NCI-H2196 (cell line): ENCODE measurements around the gene OR52K2.
"Not testable (repeated sequence)": the region's sequence is repeated elsewhere in the genome, so short reads cannot be mapped to it uniquely, and the experiment has no call there.

Experiments used
- DNase-seq: peaks from one replicate; lab custom pipeline; 2025; ENCODE audit not compliant: unreplicated experiment; lab: John Stamatoyannopoulos, UW

The OR52K2 gene

DNA sequence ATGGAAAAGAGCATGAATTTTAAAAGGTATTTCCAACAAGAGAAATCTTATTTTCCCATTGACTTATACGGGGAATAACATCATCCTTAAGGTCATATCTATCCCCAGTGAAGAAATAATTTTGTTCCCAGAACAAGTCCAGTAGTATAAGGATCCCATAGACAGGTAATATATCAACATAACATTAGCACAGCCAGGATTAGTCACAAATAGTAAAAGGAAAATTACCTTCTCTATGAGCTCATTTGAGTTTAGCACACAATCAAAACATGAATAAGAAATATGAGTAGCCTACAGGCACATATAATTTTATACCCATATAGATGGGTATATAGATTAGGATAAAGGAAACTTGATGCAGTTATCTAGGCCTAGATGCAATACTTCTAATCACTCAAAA, 30.5 kb downstream of the OR52K2 start:
- no peak for DNase-seq

DNA sequence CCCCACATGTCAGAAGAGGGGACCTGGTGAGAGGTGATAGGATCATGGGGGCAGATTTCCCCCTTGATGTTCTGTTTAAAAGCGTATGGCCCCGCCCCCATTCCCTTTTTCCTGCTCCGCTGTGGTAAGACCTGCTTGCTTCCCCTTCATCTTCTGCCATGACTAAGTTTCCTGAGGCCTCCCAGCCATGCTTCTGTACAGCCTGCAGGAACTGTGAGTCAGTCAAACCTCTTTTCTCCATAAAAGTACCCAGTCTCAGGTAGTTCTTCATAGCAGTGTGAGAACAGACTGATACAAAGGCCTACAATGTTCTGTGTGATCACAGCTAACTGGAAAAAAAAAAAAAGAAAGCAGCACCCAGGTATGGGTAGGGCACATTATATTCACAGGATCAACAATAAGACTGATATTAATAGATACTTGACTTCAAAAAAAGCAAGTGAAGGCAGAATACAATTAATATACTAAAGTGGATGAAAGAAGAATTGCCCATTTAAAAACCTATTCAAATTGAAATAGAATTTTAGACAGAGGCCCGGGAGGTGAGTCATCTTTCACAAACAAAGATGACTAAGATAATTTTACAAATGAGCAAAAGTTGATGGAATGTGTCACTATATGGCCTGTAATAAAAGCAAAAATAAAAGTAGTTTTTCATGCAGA, 31.6 kb downstream of the OR52K2 start:
- DNase-seq = no peak

DNA sequence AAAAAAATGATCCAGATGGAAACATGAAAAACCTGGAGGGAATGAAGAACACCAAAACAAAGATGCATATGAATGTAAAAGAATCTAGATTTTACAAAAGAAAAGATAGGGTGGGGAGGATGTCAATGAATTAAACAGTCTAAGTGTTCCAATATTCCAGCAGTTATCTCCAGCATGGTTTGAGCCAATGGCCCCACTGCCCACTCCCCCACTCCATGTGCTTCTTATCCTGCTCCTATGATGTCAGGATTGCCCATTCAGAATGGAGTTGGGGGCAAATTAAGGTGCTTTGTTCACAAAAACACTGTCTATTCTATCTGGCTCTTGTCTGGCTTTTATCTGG, 32.1 kb downstream of the OR52K2 start:
- no peak for DNase-seq

DNA sequence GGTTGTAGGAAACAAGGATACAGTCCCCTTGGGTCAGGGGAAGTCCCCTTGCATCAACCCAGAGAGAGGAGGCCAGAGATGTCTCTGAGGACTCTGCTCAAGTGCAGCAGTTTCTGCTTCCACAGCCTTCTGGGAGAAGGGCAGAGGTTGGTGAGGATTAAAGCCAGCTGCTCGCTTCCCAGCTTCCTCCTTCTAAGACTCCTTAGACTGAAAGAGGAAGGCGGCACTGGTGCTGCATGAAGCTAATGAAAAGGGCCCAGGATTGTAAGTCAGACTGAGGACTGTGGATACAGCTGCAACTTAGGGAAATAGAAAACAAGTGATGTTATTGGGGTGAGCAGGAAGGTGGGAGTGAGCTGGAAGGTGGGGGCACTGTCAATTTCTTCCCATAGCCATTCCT, 33.4 kb downstream of the OR52K2 start, which contains the start of gene OR52K1:
TSS of gene OR52K1 (plus strand) at position 202 of the 400 bp plus-strand sequence. CDS start 6,255 bp downstream, outside the sequence.
- DNase-seq = no peak

DNA sequence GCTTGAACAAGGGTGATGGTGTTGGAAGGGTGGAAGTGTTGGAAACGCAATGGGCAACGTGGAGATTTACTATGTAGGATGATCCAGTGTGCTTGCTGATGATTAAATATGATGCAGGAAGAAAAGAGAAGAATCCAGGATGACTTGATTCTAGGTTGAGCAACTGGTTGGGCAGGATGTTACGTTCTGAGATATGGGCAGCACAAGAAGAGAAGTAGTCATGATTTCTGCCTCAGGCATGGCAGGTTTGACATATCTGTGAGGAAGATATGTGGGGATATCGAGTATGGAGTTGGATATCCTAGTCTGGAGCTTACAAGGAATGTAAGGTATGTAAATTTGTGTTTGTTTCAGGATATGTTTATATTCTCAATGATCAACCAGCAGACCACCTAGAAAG, 35.2 kb downstream of the OR52K2 start:
- DNase-seq = no peak

DNA sequence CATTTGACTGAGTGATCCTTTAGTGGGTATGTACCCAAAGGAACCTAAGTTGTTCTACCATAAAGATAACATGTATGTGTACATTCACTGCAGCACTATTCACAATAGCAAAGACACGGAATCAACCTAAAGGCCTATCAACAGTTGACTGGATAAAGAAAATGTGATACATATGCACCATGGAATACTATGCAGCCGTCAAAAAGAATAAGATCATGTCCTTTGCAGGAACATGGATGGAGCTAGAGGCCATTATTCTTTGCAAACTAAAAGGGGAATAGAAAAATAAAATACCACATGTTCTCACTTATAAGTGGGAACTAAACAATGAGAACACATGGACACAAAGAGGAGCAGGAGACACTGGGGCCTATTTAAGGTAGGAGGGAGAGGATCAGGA, 42.3 kb downstream of the OR52K2 start:
- not testable (repeated sequence) for DNase-seq

DNA sequence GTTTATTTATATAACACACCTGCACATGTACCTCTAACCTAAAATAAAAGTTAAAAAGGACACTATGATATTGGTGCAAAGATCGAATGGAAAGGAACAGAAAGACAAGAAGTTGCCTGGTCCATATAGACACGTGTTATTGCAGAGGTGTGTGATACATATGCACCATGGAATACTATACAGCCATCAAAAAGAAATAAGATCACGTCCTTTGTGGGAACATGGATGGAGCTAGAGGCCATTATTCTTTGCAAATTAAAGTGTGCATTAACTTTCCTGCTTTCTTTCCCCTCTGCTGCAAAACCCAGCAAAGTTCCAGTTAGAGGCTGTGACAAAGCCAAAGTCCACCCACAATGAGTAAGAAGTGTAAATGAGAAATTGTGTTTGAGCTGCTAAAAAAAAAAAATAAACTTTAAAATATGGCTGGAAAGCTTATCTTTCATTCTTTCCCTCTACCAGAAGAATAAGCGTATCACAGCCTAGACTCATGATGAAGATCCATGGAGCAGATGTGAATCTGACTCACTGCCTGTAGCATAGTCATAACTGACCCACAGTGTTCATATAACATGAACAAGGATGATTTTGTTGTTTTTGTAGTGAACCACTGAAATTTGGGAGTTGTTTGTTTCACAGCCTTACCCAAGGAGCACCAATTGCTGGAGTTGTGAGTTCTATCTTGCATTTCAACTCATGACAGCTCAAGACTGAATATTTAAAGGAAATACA, 42.9 kb downstream of the OR52K2 start:
- DNase-seq = no peak

DNA sequence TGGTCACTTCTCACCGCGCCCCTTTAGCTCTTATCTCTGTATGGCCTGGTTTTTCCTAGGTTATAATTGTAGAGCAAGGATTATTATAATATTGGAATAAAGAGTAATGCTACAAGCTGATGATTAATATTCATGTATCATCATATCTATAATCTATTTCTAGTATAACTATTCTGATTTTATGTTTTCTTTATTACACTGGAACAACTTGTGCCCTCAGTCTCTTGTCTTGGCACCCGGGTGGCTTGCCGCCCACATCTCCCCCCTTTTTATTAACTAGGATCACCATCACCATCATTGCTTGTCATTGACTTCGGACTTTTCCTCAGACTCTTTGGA, 44.4 kb downstream of the OR52K2 start:
- DNase-seq = no peak

DNA sequence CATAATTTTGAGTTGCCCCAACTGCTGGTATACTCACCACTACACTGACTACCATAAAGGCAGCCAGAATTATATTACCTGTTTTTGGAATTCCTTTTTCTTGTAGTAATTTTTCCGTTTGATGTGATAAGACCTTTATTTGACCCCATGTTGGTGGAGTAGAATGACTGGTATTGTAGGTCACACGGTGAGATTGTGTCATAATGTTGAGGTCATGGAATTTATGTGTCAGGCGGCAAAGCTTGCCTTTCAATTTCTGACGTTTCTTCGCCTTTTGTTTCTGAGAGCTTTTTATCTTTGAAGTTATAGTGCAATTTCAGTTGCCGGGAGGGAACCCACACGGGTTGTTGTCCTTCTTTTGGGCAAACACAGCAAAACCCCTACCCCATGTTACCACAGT, 46.4 kb downstream of the OR52K2 start:
- DNase-seq = no peak

DNA sequence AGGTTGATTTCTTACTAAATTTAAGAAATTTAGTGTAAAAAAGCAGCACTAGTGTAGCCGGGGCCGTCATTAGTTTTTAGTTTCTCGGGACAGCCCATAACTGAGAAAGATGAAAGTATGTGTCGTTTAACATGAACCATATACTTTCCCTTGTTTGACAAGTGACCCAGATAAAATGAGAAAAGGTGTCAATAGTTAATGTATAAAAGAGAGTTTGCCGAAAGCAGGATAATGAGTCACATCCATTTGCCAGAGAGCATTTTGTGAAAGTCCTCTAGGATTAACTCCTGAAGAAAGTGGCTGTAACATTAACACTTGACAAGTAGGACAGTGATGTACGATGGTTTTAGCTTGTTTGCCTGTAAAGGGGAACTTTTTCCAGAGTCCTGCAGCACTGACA, 46.9 kb downstream of the OR52K2 start:
- DNase-seq = no peak

DNA sequence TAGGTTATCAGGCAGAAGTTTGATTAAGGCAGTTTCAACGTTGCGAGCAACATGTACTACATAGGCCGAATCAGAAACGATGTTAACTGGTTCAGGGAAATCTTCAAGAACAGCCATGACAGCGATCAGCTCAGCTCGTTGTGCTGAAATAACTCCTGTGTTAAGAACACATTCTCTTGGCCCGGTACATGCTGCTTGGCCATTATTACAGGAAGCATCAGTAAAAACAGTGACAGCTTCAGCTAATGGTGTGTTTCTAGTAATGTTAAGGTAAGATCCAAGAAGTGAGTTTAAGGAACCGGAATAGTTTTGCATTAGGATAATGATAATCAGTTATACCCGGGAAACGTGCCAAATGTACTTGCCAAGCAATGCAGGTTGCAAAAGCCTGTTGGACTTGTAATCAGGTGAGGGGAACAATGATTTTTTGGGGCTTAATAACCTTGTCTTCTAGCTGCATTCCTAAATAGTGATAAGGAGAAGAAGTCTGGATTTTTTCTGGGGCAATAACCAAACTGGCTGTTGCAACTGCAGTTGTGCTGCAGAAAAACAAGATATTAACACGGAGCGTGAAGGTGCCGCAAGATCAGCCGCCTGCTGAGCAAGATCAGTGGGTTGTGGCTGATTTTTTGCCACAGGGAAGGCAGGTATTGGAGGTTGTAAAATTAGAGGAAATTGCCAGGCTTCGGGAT, 47.6 kb downstream of the OR52K2 start:
- DNase-seq = no peak
